ENCODE data around the gene RHBDL1. TPM values are rescaled to one million over a fixed set of nuclear protein-coding genes. Genes with fewer than 3 reads are reported as not detected.

The RHBDL1 gene
- total and polyA plus RNA-seq, 9 of the 15 experiments (the other 6 are each of a cell fraction or from before 2014, with no cell fraction given) = 0.03 to 5.6 (median 1.3) TPM; not detected in 1

- TF ChIP-seq, protein P1, sequence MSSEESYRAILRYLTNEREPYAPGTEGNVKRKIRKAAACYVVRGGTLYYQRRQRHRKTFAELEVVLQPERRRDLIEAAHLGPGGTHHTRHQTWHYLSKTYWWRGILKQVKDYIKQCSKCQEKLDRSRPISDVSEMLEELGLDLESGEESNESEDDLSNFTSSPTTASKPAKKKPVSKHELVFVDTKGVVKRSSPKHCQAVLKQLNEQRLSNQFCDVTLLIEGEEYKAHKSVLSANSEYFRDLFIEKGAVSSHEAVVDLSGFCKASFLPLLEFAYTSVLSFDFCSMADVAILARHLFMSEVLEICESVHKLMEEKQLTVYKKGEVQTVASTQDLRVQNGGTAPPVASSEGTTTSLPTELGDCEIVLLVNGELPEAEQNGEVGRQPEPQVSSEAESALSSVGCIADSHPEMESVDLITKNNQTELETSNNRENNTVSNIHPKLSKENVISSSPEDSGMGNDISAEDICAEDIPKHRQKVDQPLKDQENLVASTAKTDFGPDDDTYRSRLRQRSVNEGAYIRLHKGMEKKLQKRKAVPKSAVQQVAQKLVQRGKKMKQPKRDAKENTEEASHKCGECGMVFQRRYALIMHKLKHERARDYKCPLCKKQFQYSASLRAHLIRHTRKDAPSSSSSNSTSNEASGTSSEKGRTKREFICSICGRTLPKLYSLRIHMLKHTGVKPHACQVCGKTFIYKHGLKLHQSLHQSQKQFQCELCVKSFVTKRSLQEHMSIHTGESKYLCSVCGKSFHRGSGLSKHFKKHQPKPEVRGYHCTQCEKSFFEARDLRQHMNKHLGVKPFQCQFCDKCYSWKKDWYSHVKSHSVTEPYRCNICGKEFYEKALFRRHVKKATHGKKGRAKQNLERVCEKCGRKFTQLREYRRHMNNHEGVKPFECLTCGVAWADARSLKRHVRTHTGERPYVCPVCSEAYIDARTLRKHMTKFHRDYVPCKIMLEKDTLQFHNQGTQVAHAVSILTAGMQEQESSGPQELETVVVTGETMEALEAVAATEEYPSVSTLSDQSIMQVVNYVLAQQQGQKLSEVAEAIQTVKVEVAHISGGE (CRISPR knock-in tag; IDR thresholded peaks at IDR 0.05) = no peak
- TF ChIP-seq ARID1B (IDR thresholded peaks at IDR 0.05) (peak; percentile 44), ASH1L (IDR thresholded peaks at IDR 0.05; ENCODE audit: borderline replicate concordance, low read depth, partially characterized antibody) (no peak), ZC3H4 (CRISPR knock-in tag; IDR thresholded peaks at IDR 0.05; ENCODE audit: borderline replicate concordance) (no peak), SIN3A (IDR thresholded peaks at IDR 0.05; ENCODE audit: borderline replicate concordance in 2 of 2, control insufficient read depth in 1 of 2, low read depth in 2 of 2, low read length in 2 of 2) (peak; percentile 66 to 70; a peak in 3 of 4 replicates), RCOR1 (IDR thresholded peaks at IDR 0.05; ENCODE audit: borderline replicate concordance in 1 of 2, low read depth in 2 of 2, low read length in 2 of 2) (peak; percentile 42 to 82), ZNF239 (CRISPR knock-in tag; IDR thresholded peaks at IDR 0.05) (no peak), ZBTB1 (CRISPR knock-in tag; IDR thresholded peaks at IDR 0.05; ENCODE audit: borderline replicate concordance, low read depth) (no peak), MCM2 (IDR thresholded peaks at IDR 0.05; ENCODE audit: low read depth) (no peak), ZNF778 (CRISPR knock-in tag; IDR thresholded peaks at IDR 0.05) (no peak), NR1H2 (CRISPR knock-in tag; IDR thresholded peaks at IDR 0.05) (no peak), SMAD4 (CRISPR knock-in tag; conservative IDR thresholded peaks at IDR 0.05) (peak; percentile 83), RFX1 (IDR thresholded peaks at IDR 0.05) (no peak), RFX5 (IDR thresholded peaks at IDR 0.05; ENCODE audit: low read depth, low read length) (no peak), TARDBP (IDR thresholded peaks at IDR 0.05) (peak; percentile 66; the same call in 1 of the 2 replicates), ZNF217 (CRISPR knock-in tag; IDR thresholded peaks at IDR 0.05) (no peak), ZBTB34 (CRISPR knock-in tag; IDR thresholded peaks at IDR 0.05) (no peak), CBX1 (IDR thresholded peaks at IDR 0.05; ENCODE audit: low read depth) (peak; percentile 89; the same call in 1 of the 2 replicates), ADNP (tag; IDR thresholded peaks at IDR 0.05) (no peak), TCF7L2 (IDR thresholded peaks at IDR 0.05; ENCODE audit: low read depth, low read length) (no peak), HDGF (IDR thresholded peaks at IDR 0.05) (peak; percentile 88), ATF3 (IDR thresholded peaks at IDR 0.05) (no peak), ATF3 (CRISPR knock-in tag; conservative IDR thresholded peaks at IDR 0.05) (no peak)
Measured at GRCh38 chr16:674968-675883, at the start of gene RHBDL1 (continued).

Data from K562 (cell line).